HUES64 (cell line): ENCODE data around the gene ETV2. TPM values are rescaled to one million over a fixed set of nuclear protein-coding genes. Genes with fewer than 3 reads are reported as not detected.
A peak's percentile ranks its signal among the peaks of the same experiment; 100 is the strongest.
"Not testable (repeated sequence)": the region's sequence is repeated elsewhere in the genome, so short reads cannot be mapped to it uniquely, and the experiment has no call there.

Experiments used
- H3K27ac ChIP-seq: 2 replicates; pipeline ENCODE4 v1.7.0; 2013; ENCODE audit warnings: low read depth, low read length, inconsistent platforms
- H3K27me3 ChIP-seq: 2 replicates; pipeline ENCODE4 v1.6.1; 2013; ENCODE audit warnings: mild to moderate bottlenecking, low read length; ENCODE audit not compliant: insufficient read depth
- H3K36me3 ChIP-seq: 2 replicates; pipeline ENCODE4 v1.6.1; 2013; ENCODE audit warnings: mild to moderate bottlenecking, low read length; ENCODE audit not compliant: insufficient read depth
- H3K4me1 ChIP-seq: 2 replicates; pipeline ENCODE4 v1.6.1; 2013; ENCODE audit warnings: mild to moderate bottlenecking, low read length, moderate library complexity; ENCODE audit not compliant: insufficient read depth
- H3K4me3 ChIP-seq: 2 replicates; pipeline ENCODE4 v1.5.1; 2013; ENCODE audit warnings: mild to moderate bottlenecking, low read length, moderate library complexity
- H3K9ac ChIP-seq: 2 replicates; pipeline ENCODE4 v1.6.1; 2013; ENCODE audit warnings: mild to moderate bottlenecking, low read depth, low read length
- H3K9me3 ChIP-seq: 2 replicates; pipeline ENCODE4 v1.6.1; 2013; ENCODE audit warnings: low read depth, low read length; ENCODE audit not compliant: insufficient read depth
- WGBS: fragments of 150-250, 120-280 bp; methylation state at CpG from one replicate; pipeline ENCODE4 v1.1.7; 2013; ENCODE audit warnings: missing lambda C conversion rate; 5-methylcytosine and 5-hydroxymethylcytosine counted together
- polyA plus RNA-seq, 2 experiments: library from polyadenylated mRNA; stranded (reverse); fragments of 50-300 nt; gene quantifications; one replicate each; pipeline ENCODE4 v1.2.3, GENCODE V29; 2013

ETV2 gene, protein sequence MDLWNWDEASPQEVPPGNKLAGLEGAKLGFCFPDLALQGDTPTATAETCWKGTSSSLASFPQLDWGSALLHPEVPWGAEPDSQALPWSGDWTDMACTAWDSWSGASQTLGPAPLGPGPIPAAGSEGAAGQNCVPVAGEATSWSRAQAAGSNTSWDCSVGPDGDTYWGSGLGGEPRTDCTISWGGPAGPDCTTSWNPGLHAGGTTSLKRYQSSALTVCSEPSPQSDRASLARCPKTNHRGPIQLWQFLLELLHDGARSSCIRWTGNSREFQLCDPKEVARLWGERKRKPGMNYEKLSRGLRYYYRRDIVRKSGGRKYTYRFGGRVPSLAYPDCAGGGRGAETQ
- 1.1 TPM for polyA plus RNA-seq (2013, experiment 1 of 2)
- 1.6 TPM for polyA plus RNA-seq (2013, experiment 2 of 2)

DNA sequence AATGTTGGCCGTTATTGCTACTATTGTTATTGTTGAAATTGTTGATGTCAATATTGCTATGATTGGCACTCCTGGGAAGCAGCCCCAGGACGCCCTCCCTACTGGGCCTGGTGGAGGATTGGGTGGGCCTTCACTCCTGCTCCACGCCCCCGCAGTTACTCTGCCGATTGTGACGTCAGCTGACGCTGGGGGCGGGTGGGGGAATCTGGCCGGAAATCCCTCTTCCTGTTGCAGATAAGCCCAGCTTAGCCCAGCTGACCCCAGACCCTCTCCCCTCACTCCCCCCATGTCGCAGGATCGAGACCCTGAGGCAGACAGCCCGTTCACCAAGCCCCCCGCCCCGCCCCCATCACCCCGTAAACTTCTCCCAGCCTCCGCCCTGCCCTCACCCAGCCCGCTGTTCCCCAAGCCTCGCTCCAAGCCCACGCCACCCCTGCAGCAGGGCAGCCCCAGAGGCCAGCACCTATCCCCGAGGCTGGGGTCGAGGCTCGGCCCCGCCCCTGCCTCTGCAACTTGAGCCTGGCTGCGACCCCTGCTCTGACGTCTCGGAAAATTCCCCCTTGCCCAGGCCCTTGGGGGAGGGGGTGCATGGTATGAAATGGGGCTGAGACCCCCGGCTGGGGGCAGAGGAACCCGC is at the start of gene ETV2:
Gene ETV2, plus strand, starts transcription at position 231 of the 637 bp plus-strand sequence. CDS start 716 bp downstream, outside the sequence.
- Histone ChIP-seq H3K4me3 (no peak within 1 kb of the TSS), H3K4me1 (peaks cover 26% of the 10 kb centered on the region), H3K27ac (peak within 1 kb of the TSS; percentile 37; the same call in 1 of the 2 replicates), H3K27me3 (peaks cover 14% of the 10 kb centered on the region), H3K9me3 (no peaks in the 10 kb centered on the region), H3K9ac (no peak within 1 kb of the TSS), H3K36me3 (peaks cover 18% of the 10 kb centered on the region)
- 28% methylated on average over 28 of the region's 28 CpGs for WGBS

DNA sequence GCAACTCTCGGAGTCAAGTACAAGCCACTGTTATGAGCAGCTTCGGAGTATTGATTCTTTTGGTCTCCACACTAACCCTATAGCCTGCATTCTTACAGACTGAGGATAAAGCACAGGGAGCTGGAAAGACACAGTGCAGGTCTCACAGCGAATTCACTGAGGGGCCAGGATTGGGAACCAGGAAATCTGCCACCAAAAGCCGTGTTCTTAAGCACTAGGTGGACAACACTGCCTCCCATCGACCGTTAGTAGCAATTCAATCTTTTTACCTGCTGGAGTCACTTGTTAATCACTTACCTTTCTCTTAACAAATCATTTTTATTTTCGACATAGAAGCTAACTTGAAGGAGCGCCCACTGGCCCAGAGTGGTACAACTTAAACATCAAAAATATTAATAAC is 49.3 kb upstream of the ETV2 start:
- no peaks in the 10 kb centered on the region for H3K9me3 ChIP-seq
- H3K27me3 ChIP-seq, result no peaks in the 10 kb centered on the region
- no peak overlapping the region for H3K4me3 ChIP-seq
- no peak overlapping the region for H3K27ac ChIP-seq
- no peaks in the 10 kb centered on the region for H3K36me3 ChIP-seq
- H3K9ac ChIP-seq, result no peak overlapping the region
- WGBS, result 36% methylated on average over 8 of the region's 8 CpGs
- H3K4me1 ChIP-seq, result no peaks in the 10 kb centered on the region

DNA sequence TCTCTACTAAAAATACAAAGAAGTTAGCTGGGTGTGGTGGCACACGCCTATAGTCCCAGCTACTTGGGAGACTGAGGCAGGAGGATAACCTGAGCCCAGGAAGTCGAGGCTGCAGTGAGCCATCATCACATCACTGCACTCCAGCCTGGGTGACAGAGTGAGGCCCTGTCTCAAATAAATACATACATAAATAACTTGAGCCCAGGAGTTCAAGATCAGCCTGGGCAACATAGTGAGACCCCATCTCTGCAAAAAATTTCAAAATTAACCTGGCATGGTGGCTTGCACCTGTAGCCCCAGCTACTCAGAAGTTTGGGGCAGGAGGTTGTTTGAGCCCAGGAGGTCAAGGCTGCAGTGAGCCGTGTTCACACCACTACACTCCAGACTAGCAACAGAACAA is 46.5 kb upstream of the ETV2 start:
- H3K4me1 ChIP-seq, H3K27me3 ChIP-seq, H3K4me3 ChIP-seq, H3K9me3 ChIP-seq, H3K36me3 ChIP-seq, H3K27ac ChIP-seq, H3K9ac ChIP-seq: not testable (repeated sequence)
- 87% methylated on average over 3 of the region's 3 CpGs for WGBS

DNA sequence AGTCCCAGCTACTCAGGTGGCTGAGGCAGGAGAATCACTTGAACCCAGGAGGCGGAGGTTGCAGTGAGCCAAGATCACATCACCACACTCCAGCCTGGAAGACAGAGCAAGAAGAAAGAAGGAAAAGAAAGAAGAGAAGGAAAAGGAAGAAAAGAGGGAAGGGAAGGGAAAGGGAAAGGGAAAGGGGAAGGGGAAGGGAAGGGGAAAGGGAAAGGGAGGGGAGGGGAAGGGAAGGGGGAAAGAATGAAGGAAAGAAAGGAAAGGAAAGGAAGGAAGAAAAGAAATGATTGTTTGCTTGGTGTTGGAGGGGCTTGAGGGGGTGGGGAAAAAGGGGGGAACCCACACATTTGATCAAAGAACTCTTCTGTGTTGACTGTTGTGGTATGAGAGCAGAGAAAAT is 45.6 kb upstream of the ETV2 start:
- WGBS, result 100% methylated on average over 1 of the region's 1 CpG

DNA sequence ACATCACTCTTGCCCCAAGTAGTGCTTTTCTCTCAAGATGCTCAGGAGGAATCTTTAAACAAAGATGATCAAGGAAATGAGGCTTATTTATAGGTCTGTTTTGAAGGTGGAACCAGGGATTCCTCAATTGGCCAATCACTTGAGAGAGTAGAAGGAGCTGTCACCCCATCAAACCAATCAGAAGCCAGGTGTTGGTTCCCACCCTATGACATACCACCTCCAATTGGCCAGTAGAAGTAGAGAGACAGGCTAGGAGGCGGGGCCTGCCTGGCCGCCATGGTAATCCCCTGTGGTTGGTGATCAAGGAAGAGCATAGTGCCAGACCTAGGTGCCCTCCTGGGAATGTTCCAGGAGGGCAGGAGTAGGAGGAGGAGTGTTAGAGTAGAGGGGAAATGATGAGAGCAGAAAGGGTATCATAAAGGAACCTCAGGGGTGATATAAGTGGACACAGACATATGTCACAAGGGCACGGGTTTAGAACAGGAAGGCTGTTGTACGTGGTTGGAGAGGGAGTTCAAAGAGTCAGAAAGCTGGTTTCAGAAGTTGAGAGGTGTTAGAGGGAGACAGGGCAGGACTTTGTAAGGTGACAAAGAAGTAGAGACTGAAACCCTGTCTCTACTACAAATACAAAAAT is 45.1 kb upstream of the ETV2 start:
- Histone ChIP-seq H3K9me3 (no peaks in the 10 kb centered on the region), H3K4me1 (no peaks in the 10 kb centered on the region), H3K27me3 (no peaks in the 10 kb centered on the region), H3K9ac (no peak overlapping the region), H3K36me3 (no peaks in the 10 kb centered on the region), H3K27ac (no peak overlapping the region), H3K4me3 (no peak overlapping the region)
- 84% methylated on average over 4 of the region's 4 CpGs for WGBS

More for the DNA sequence above, 45.6 kb upstream of the ETV2 start:
- Histone ChIP-seq H3K9me3 (no peaks in the 10 kb centered on the region), H3K9ac (no peak overlapping the region), H3K27me3 (no peaks in the 10 kb centered on the region), H3K27ac (no peak overlapping the region), H3K4me1 (no peaks in the 10 kb centered on the region), H3K4me3 (no peak overlapping the region), H3K36me3 (no peaks in the 10 kb centered on the region)

DNA sequence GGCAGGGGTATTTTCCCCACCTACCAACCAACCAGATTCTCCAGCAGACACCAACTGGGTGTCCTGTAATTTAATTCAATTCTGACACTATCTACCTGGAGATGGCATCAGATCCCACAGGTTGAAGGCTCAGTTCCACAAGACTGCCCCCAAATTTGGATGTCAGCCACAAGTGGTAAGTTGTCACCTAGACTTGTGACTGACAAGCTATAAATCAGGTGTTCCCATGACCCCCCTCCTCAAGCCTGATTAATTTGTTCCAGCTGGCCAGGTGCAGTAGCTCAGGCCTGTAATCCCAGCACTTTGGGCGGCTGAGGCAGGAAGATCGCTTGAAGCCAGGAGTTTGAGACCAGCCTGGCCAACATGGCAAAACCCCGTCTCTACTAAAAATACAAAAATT is 39.6 kb upstream of the ETV2 start:
- Histone ChIP-seq H3K36me3 (no peaks in the 10 kb centered on the region), H3K4me1 (no peaks in the 10 kb centered on the region), H3K27ac (no peak overlapping the region), H3K9ac (no peak overlapping the region), H3K4me3 (no peak overlapping the region), H3K9me3 (peaks cover 8% of the 10 kb centered on the region), H3K27me3 (no peaks in the 10 kb centered on the region)
- 92% methylated on average over 3 of the region's 3 CpGs for WGBS

DNA sequence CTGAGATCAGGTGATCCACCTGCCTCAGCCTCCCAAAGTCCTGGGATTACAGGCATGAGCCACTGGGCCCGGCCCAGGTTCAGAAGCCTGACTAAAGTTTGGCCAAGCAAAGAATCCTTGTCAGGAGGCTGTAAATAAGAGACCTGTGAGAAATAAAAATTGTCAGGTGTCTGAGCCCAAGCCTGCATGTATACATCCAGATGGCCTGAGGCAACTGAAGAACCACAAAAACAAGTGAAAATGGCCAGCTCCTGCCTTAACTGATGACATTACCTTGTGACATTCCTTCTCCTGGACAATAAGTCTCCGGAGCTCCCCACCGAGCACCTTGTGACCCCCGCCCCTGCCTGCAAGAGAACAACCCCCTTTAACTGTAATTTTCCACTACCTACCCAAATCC is 37.1 kb upstream of the ETV2 start:
- not testable (repeated sequence) for H3K36me3 ChIP-seq, H3K4me1 ChIP-seq, H3K27me3 ChIP-seq, H3K27ac ChIP-seq, H3K4me3 ChIP-seq, H3K9ac ChIP-seq
- WGBS, result 82% methylated on average over 4 of the region's 4 CpGs
- H3K9me3 ChIP-seq, result peaks cover 18% of the 10 kb centered on the region

DNA sequence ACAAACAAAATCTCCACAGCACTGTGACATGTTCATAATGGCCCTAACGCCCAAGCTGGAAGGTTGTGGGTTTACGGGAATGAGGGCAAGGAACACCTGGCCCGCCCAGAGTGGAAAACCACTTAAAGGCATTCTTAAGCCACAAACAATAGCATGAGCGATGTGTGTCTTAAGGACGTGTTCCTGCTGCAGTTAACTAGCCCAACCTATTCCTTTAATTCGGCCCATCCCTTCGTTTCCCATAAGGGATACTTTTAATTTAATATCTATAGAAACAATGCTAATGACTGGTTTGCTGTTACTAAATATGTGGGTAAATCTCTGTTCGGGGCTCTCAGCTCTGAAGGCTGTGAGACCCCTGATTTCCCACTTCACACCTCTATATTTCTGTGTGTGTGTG is 34.4 kb upstream of the ETV2 start:
- WGBS, result 91% methylated on average over 5 of the region's 8 CpGs
- not testable (repeated sequence) for H3K9ac ChIP-seq, H3K4me1 ChIP-seq, H3K36me3 ChIP-seq, H3K4me3 ChIP-seq, H3K27me3 ChIP-seq, H3K27ac ChIP-seq
- H3K9me3 ChIP-seq, result peaks cover 18% of the 10 kb centered on the region

DNA sequence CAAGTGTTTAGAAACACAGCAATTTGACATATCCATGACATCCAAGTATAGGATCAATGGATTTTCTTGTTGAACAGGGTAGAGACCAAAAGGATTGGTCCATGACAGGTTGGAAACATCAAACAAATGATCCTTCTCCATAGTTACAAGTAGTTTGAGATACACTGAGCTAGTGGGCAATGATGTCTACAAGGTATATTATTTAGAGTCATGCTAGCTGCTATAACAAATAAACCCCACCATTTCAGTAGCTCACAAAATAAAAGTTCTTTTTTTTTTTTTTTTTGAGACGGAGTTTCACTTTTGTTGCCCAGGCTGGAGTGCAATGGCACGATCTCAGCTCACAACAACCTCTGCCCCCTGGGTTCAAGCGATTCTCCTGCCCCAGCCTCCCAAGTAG is 33.9 kb upstream of the ETV2 start:
- H3K4me1 ChIP-seq, result no peaks in the 10 kb centered on the region
- WGBS, result 87% methylated on average over 3 of the region's 3 CpGs
- no peaks in the 10 kb centered on the region for H3K27me3 ChIP-seq
- H3K9ac ChIP-seq, result no peak overlapping the region
- H3K4me3 ChIP-seq, result no peak overlapping the region
- H3K27ac ChIP-seq, result no peak overlapping the region
- H3K9me3 ChIP-seq, result peaks cover 18% of the 10 kb centered on the region
- H3K36me3 ChIP-seq, result no peaks in the 10 kb centered on the region

DNA sequence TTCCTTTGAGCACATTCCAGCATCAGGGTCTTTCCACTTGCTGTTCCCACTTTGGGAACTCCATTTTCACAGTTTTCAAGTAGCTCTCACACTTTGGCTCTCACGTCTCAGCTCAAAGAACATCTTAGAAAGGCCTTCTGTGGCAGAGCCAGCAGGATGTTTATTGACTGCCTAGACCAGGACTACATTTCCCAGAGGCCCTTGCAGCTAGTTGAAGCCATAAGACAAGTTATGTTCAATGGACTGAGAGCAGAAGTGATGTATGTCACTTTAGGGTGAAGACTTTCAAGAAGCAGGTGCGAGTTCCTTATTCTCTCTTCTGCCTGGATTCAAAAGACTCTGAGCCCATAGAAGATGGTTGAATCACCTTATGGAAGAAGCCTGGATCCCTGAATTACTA is 33.3 kb upstream of the ETV2 start:
- H3K27me3 ChIP-seq, result no peaks in the 10 kb centered on the region
- no peak overlapping the region for H3K27ac ChIP-seq
- no peaks in the 10 kb centered on the region for H3K4me1 ChIP-seq
- WGBS, result 77% methylated on average over 2 of the region's 2 CpGs
- no peaks in the 10 kb centered on the region for H3K36me3 ChIP-seq
- H3K9ac ChIP-seq, result no peak overlapping the region
- no peak overlapping the region for H3K4me3 ChIP-seq
- peaks cover 18% of the 10 kb centered on the region for H3K9me3 ChIP-seq

DNA sequence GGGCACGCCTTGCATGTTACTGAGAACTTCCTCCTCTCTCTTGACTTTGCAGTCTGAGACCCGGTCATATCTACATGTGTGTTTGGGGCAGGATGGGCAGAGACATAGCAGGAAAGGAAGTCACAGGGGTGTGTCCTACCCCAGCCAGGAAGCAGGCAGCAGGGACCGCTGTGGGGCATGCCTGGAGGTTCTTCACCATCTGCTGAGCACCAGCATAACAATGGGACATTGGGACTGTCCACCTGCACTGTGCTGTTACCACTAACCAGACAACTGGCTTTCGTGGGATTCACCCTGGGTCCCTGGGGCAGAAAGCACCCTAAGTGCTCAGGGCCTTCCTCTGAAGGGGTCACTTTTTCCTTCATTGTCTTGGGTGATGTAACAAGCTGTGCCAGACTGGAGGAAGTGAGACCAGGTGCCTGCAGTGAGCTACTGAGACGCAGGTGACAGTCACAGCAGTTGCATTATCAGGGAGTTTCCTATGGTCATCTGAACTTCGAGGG is 31.6 kb upstream of the ETV2 start:
- H3K27me3 ChIP-seq, result no peaks in the 10 kb centered on the region
- H3K9ac ChIP-seq, result no peak overlapping the region
- no peaks in the 10 kb centered on the region for H3K4me1 ChIP-seq
- H3K27ac ChIP-seq, result no peak overlapping the region
- 87% methylated on average over 6 of the region's 6 CpGs for WGBS
- peaks cover 18% of the 10 kb centered on the region for H3K9me3 ChIP-seq
- H3K4me3 ChIP-seq, result no peak overlapping the region
- peaks cover 2% of the 10 kb centered on the region for H3K36me3 ChIP-seq
